Adrenal gland (tissue), 12 donors: ENCODE measurements around the gene TMEM169. TPM values are rescaled to one million over a fixed set of nuclear protein-coding genes. Genes with fewer than 3 reads are reported as not detected.

Experiments
- DNase-seq, 7 donors: peaks; one replicate each; pipeline ENCODE4 v3.0.0-alpha.2; 2019 to 2020
- H3K27ac ChIP-seq, 5 donors: fragments of 200-600 bp; sonication (generic) in 4 of 5; 1 replicate in 3 of 5; 2 replicates in 2 of 5; pipeline versions ENCODE4 v1.5.1 to v1.8.0; 2016 to 2020; ENCODE audit warnings: mild to moderate bottlenecking in 1 of 5
- H3K27me3 ChIP-seq: fragments of 200-600 bp; 2 replicates; pipeline ENCODE4 v1.8.0; 2021
- H3K36me3 ChIP-seq, 2 donors: fragments of 200-600 bp; replicated peaks in 1 of 2; 1 replicate in 1 of 2; 2 replicates in 1 of 2; pipeline versions ENCODE4 v1.5.1 to v1.8.0; 2018 to 2022
- H3K4me1 ChIP-seq, 2 donors: fragments of 200-600 bp; replicated peaks in 1 of 2; 1 replicate in 1 of 2; 2 replicates in 1 of 2; pipeline versions ENCODE4 v1.5.1 to v1.8.0; 2018 to 2021
- H3K4me3 ChIP-seq, 4 donors: fragments of 200-600 bp; sonication (generic) in 3 of 4; one replicate each; pipeline ENCODE4 v1.5.1; 2016 to 2018
- H3K9me3 ChIP-seq, 3 donors: fragments of 200-600 bp; sonication (generic) in 1 of 3; replicated peaks in 1 of 3; 1 replicate in 2 of 3; 2 replicates in 1 of 3; pipeline versions ENCODE4 v1.5.1 to v1.8.0; 2016 to 2021
- POLR2A ChIP-seq, 2 donors: fragments of 450-650 bp; IDR thresholded peaks; one replicate each; pipeline ENCODE4 v1.6.1; 2017; ENCODE audit warnings: antibody characterized with exemption in 2 of 2, mild to moderate bottlenecking in 2 of 2, moderate library complexity in 1 of 2
- WGBS, 4 donors: extraction: QIAGEN DNeasy Blood & Tissue Kit in 2 of 4; methylation state at CpG; one replicate each; pipeline versions ENCODE4 v1.1.5 to v1.1.7; 2013 to 2017; 5-methylcytosine and 5-hydroxymethylcytosine counted together
- intact Hi-C, 2 donors: fragments of 100-400 bp; cut with DNase I; formaldehyde crosslinking; loops; one replicate each; pipeline versions ENCODE4 v1.14.1 to v1.15.0; 2022 to 2023
- polyA plus RNA-seq, 3 donors: library from polyadenylated mRNA; stranded (reverse); fragments of 200-250 nt in 2 of 3; fragments of 350-450 nt in 1 of 3; fragmentation: Illumina TruSeq in 1 of 3; extraction: RNeasy Lipid Tissue Mini Kit (QIAGEN cat#74804) in 1 of 3; gene quantifications; one replicate each; pipeline ENCODE4 v1.2.3, GENCODE V29; 2013 to 2014
- total RNA-seq, 9 donors: library from RNA; depleted of rRNA in 4 of 9; stranded (reverse); fragments of >200 nt in 4 of 9; fragments of 120-200 nt in 1 of 9; fragmentation: NEBNext Ultra II Directional in 1 of 9; extraction: Animal tissue kit (Norgen Biotek cat#: 25700) in 1 of 9; gene quantifications; one replicate each; pipeline versions ENCODE4 v1.1.0 to v1.2.4, GENCODE V29; 2013 to 2023
- TF ChIP-seq, protein P1 (sequence below), 6 experiments: fragments of 450-650 bp in 4 of 6; fragments of 200-600 bp in 2 of 6; sonication (generic) in 1 of 6; IDR thresholded peaks; 1 replicate in 5 of 6; 2 replicates in 1 of 6; pipeline versions ENCODE4 v1.5.1 to v1.8.0; 2016 to 2021; ENCODE audit warnings: antibody characterized with exemption in 6 of 6, mild to moderate bottlenecking in 2 of 6, moderate library complexity in 1 of 6
- donor health status: healthy with polysubstance abuse.
- donor health status: Bipolar disorder and iron deficiency.
- donor health status: DM: yes; HTN: yes; CAD: no.
- donor health status: DM: no; HTN: no; CAD: no.
- donor health status: DM: no; HTN: no; CAD: no.
- donor health status: DM: yes; HTN: yes; CAD: no.

TMEM169 gene
- total and polyA plus RNA-seq, 12 donors, result 0.12 to 2.3 (median 0.80) TPM

- no peaks in the 10 kb centered on the region for H3K4me1 ChIP-seq
- no peaks in the 10 kb centered on the region for H3K36me3 ChIP-seq
- no peak for DNase-seq
Measured at GRCh38 chr2:216073773-216074172, 7.9 kb upstream of the TMEM169 start.

DNA sequence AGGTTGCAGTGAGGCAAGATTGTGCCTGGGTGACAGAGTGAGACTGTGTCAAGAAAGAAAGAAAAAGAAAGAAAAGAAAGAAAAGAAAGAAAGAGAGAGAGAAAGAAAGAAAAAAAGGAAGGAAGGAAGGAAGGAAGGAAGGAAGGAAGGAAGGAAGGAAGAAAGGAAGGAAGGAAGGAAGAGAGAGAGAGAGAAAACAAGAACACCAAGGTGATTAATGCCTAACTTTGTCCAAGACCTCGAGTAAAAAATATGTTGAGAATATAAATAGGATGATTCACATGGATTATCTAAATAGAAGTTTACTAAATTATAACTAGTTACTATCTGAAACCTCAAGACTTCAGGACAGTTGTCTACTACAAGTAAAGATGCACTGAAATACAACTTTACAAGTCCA lies 7.3 kb upstream of the TMEM169 start:
- 27 to 54% (median 42%) methylated on average over 1 of the region's 1 CpG for WGBS, 4 donors
- DNase-seq, result no peak
- intact Hi-C loops, result no loop called here

More at GRCh38 chr2:216073773-216074172, 7.9 kb upstream of the TMEM169 start:
- TF ChIP-seq POLR2A (IDR thresholded peaks at IDR 0.05), result no peak
- TF ChIP-seq, protein P1, sequence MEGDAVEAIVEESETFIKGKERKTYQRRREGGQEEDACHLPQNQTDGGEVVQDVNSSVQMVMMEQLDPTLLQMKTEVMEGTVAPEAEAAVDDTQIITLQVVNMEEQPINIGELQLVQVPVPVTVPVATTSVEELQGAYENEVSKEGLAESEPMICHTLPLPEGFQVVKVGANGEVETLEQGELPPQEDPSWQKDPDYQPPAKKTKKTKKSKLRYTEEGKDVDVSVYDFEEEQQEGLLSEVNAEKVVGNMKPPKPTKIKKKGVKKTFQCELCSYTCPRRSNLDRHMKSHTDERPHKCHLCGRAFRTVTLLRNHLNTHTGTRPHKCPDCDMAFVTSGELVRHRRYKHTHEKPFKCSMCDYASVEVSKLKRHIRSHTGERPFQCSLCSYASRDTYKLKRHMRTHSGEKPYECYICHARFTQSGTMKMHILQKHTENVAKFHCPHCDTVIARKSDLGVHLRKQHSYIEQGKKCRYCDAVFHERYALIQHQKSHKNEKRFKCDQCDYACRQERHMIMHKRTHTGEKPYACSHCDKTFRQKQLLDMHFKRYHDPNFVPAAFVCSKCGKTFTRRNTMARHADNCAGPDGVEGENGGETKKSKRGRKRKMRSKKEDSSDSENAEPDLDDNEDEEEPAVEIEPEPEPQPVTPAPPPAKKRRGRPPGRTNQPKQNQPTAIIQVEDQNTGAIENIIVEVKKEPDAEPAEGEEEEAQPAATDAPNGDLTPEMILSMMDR (IDR thresholded peaks at IDR 0.05), result no peak
- intact Hi-C loops, result no loop called here
- Histone ChIP-seq H3K9me3 (no peaks in the 10 kb centered on the region), H3K27me3 (no peaks in the 10 kb centered on the region), H3K27ac (no peak overlapping the region), H3K4me3 (no peak overlapping the region)

GRCh38 chr2:216074794-216075193 lies 6.9 kb upstream of the TMEM169 start:
- H3K27ac ChIP-seq, result no peak overlapping the region
- 93 to 97% (median 94%) methylated on average over 1 of the region's 1 CpG for WGBS, 4 donors
- no peaks in the 10 kb centered on the region for H3K9me3 ChIP-seq
- no peaks in the 10 kb centered on the region for H3K4me1 ChIP-seq
- intact Hi-C loops, result no loop called here
- no peaks in the 10 kb centered on the region for H3K27me3 ChIP-seq
- TF ChIP-seq, protein P1 (IDR thresholded peaks at IDR 0.05), result no peak
- no peak for TF ChIP-seq POLR2A (IDR thresholded peaks at IDR 0.05)
- no peak for DNase-seq
- H3K4me3 ChIP-seq, result no peak overlapping the region
- H3K36me3 ChIP-seq, result no peaks in the 10 kb centered on the region

More for the DNA sequence above, 7.3 kb upstream of the TMEM169 start:
- no peaks in the 10 kb centered on the region for H3K4me1 ChIP-seq
- no peaks in the 10 kb centered on the region for H3K36me3 ChIP-seq
- no peaks in the 10 kb centered on the region for H3K9me3 ChIP-seq
- no peak overlapping the region for H3K4me3 ChIP-seq
- no peaks in the 10 kb centered on the region for H3K27me3 ChIP-seq
- H3K27ac ChIP-seq, result no peak overlapping the region
- TF ChIP-seq POLR2A (IDR thresholded peaks at IDR 0.05), result no peak
- TF ChIP-seq, protein P1 (IDR thresholded peaks at IDR 0.05), result no peak

DNA sequence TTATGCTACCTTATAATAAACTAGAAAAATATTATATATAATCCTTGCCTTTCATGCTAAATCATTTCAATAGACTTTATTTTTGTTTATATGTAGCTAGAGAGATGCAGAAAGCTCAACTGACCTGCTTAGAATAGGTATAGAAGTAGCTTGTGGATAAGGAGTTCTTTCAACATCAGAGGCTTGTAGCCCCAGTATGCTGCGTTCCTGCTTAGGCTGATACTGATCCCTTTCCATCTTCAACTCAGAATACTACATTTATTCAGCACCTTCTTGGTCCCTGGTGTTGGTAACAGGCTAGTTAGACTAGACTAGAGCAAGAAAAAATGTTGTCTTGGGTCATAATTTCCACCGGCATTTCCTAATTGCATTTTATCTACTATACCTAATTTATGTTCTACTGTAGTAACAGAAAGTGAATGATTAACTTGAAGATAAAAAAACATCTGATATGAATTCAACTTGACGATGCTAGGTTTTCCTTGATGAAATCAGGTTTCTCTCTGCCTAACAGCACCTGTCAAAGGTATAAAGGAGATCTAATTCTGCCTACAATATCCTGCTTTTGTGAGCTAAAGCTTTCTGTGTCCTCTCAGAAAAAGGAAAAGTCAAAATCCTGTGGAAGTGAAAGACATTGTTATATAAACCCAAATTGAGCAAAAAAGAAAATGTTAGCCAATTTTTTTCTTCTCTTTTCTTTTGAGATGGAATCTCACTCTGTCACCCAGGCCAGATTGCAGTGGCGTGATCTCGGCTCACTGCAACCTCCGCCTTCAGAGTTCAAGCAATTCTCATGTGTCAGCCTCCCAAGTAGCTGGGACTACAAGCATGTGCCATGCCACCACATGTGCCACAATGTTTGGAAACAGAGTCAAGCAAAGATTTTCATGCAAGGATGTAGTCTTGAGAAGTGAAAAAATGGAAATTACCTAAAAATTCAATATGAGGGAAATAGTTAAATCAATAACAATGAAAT lies 5.9 kb upstream of the TMEM169 start:
- H3K36me3 ChIP-seq, result no peaks in the 10 kb centered on the region
- TF ChIP-seq, protein P1 (IDR thresholded peaks at IDR 0.05), result no peak
- TF ChIP-seq POLR2A (IDR thresholded peaks at IDR 0.05), result no peak
- no peaks in the 10 kb centered on the region for H3K27me3 ChIP-seq
- H3K9me3 ChIP-seq, result no peaks in the 10 kb centered on the region
- WGBS, 4 donors, result 81 to 86% (median 85%) methylated on average over 6 of the region's 6 CpGs
- no peak overlapping the region for H3K27ac ChIP-seq
- no peak for DNase-seq
- intact Hi-C loops, result no loop called here
- peaks cover under 1% of the 10 kb centered on the region in 2 donors for H3K4me1 ChIP-seq
- no peak overlapping the region for H3K4me3 ChIP-seq
